Stimulated activated CD4-positive, alpha-beta T cell treated with anti-CD3 and anti-CD28 coated beads, Interleukin-4, amount 100 ng/mL, for 1 hour (primary cell): ENCODE data around the gene NOBOX.
A peak's percentile ranks its signal among the peaks of the same experiment; 100 is the strongest.
"Not testable (repeated sequence)": the region's sequence is repeated elsewhere in the genome, so short reads cannot be mapped to it uniquely, and the experiment has no call there.

ENCODE experiments used
- DNase-seq: peaks from one replicate; pipeline ENCODE4 v3.0.0-alpha.2; 2020

Gene NOBOX

GRCh38 chr7:144391014-144391413 lies 12.5 kb downstream of the NOBOX start:
- no peak for DNase-seq

GRCh38 chr7:144390481-144390880 lies 13.0 kb downstream of the NOBOX start:
- no peak for DNase-seq

- DNase-seq: no peak
Measured at GRCh38 chr7:144388950-144389349, 14.5 kb downstream of the NOBOX start.

GRCh38 chr7:144386741-144387140 lies 16.8 kb downstream of the NOBOX start:
- DNase-seq: no peak

GRCh38 chr7:144384555-144385245 lies 18.8 kb downstream of the NOBOX start:
- peak; percentile 42 for DNase-seq

- DNase-seq: no peak
Measured at GRCh38 chr7:144384071-144384470, 19.4 kb downstream of the NOBOX start.

GRCh38 chr7:144379776-144380384 lies 23.6 kb downstream of the NOBOX start:
- no peak for DNase-seq

GRCh38 chr7:144378651-144379050 lies 24.8 kb downstream of the NOBOX start:
- DNase-seq: no peak

- not testable (repeated sequence) for DNase-seq
Measured at GRCh38 chr7:144369221-144369620, 34.3 kb downstream of the NOBOX start.

- DNase-seq: not testable (repeated sequence)
Measured at GRCh38 chr7:144367250-144367649, 36.2 kb downstream of the NOBOX start.

- not testable (repeated sequence) for DNase-seq
Measured at GRCh38 chr7:144365523-144365922, 38.0 kb downstream of the NOBOX start.

- DNase-seq: not testable (repeated sequence)
Measured at GRCh38 chr7:144362061-144362460, 41.4 kb downstream of the NOBOX start.

- not testable (repeated sequence) for DNase-seq
Measured at GRCh38 chr7:144356860-144357259, 46.6 kb downstream of the NOBOX start.

GRCh38 chr7:144356185-144356584 lies 47.3 kb downstream of the NOBOX start:
- DNase-seq: not testable (repeated sequence)

GRCh38 chr7:144355176-144355822 lies 48.2 kb downstream of the NOBOX start, which contains the start of gene ARHGEF5:
TSS of gene ARHGEF5 (plus strand) at chr7:144355402. CDS start at chr7:144362670, 7,268 bp downstream.
- not testable (repeated sequence) for DNase-seq

GRCh38 chr7:144351667-144352066 lies 51.8 kb downstream of the NOBOX start:
- DNase-seq: not testable (repeated sequence)

GRCh38 chr7:144348625-144349024 lies 54.9 kb downstream of the NOBOX start:
- not testable (repeated sequence) for DNase-seq
